ENCODE data around the gene ERCC3.

GRCh38 chr2:127256381-127256780 lies 37.6 kb downstream of the ERCC3 start:
- TF ChIP-seq, protein P1, sequence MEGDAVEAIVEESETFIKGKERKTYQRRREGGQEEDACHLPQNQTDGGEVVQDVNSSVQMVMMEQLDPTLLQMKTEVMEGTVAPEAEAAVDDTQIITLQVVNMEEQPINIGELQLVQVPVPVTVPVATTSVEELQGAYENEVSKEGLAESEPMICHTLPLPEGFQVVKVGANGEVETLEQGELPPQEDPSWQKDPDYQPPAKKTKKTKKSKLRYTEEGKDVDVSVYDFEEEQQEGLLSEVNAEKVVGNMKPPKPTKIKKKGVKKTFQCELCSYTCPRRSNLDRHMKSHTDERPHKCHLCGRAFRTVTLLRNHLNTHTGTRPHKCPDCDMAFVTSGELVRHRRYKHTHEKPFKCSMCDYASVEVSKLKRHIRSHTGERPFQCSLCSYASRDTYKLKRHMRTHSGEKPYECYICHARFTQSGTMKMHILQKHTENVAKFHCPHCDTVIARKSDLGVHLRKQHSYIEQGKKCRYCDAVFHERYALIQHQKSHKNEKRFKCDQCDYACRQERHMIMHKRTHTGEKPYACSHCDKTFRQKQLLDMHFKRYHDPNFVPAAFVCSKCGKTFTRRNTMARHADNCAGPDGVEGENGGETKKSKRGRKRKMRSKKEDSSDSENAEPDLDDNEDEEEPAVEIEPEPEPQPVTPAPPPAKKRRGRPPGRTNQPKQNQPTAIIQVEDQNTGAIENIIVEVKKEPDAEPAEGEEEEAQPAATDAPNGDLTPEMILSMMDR (IDR thresholded peaks at IDR 0.05), result no peak
- TF ChIP-seq POLR2A (IDR thresholded peaks at IDR 0.05) (no peak), POLR2AphosphoS5 (IDR thresholded peaks at IDR 0.05) (no peak)
